ENCODE data around the gene SH3RF3.

The SH3RF3 gene

GRCh38 chr2:109350526-109350925, 221.5 kb downstream of the SH3RF3 start:
- DNase-seq (ENCODE audit: low read depth in 3 of 3), result no peak

DNA sequence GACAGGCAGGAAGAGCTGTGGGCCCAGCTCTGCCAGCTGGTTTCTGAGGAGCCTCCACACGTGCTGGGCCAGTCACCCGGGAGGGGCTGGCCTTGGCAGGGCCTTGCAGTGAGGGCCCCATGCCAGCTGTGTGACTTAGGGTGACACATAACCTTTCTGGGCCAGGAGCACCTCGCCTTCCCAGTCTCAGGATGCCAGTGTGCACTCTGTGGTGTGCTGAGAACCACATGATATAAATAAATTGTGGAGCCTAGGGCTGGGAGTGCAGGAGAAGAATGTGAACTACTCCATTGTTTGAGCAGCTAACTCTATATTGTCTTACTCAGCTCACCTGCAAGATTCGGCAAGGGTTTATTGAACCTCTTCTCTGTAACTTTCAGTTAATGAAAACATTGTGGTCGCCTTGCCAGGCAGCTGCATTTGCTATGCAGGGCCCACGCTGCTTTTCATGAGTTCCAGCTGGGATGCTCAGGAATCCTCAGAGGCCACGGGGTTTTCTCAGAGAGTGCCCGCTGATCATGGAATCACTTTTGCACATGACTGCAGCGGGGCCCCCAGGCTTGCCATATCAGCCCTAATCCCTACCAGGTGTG, 222.3 kb downstream of the SH3RF3 start:
- DNase-seq (ENCODE audit: low read depth in 3 of 3), result no peak

- DNase-seq (ENCODE audit: low read depth in 3 of 3), result no peak
Observed at GRCh38 chr2:109352056-109352897, 223.3 kb downstream of the SH3RF3 start.

- DNase-seq (ENCODE audit: low read depth in 3 of 3), result no peak
Observed at GRCh38 chr2:109352898-109353689, 224.1 kb downstream of the SH3RF3 start.

- DNase-seq (ENCODE audit: low read depth in 3 of 3), result no peak
Observed at GRCh38 chr2:109353806-109354745, 225.1 kb downstream of the SH3RF3 start.

DNA sequence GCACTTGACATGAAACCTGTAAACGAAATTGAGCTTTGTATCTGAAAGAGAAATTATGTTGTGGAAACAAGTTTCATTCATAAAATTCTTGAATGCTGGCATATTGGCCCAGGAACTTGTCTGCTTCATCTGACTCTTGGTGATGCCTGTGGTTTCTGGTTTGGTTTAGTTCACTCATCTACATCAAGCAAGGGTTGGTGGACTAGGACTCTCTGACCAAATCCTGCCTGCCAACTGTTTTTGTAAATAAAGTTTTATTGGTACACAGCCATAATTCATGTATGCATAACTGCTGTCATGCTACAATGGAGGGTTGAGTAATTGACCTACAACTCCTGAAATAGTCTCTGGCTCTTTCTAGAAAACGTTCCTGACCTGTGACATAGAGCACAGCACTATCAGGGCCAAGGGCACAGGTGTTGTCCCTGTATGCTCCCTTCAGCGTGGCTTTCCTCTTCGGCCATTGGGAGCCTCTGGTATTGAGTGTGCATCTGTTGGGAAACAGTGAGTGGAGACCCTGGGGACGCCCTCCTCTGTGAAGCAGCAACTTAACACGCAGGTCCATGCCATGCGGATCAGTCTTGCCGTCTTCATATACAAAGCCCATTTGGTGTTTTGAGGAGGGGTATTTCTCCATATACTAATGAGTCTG, 226.3 kb downstream of the SH3RF3 start:
- DNase-seq (ENCODE audit: low read depth in 3 of 3), result no peak

DNA sequence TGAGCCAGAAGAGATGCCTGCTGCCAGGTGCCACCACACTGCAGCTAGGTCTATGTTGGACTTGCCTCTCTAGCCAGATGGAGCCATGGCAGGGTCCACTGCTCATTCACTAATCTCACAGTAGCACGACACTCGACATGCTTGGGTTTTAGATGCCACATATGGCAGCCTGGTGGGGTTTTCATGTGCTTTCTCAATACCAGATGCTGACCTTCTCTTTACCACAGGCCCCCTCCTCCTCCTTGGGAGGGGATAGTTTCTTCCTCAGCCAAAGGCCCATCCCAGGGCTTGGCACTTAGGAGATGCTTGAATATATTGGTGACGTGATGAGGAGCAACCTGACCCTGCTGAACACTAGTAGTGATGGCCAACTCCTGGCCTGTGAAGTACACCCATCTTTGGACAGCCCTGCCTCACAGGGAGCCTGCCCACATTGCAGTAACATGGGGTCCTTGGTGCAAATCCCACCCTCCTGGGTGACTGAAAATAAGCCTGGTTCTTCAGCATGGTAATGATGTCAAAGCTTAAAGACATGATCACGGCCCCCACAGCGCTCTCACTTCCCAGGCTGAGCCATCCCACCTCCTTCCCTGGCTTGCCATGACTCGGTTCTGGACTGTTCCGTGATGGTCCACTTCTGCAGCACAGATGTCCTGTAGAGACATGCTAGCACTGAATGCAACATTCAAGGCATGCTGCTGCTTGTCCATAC, 227.5 kb downstream of the SH3RF3 start:
- DNase-seq (ENCODE audit: low read depth in 3 of 3), result no peak

DNA sequence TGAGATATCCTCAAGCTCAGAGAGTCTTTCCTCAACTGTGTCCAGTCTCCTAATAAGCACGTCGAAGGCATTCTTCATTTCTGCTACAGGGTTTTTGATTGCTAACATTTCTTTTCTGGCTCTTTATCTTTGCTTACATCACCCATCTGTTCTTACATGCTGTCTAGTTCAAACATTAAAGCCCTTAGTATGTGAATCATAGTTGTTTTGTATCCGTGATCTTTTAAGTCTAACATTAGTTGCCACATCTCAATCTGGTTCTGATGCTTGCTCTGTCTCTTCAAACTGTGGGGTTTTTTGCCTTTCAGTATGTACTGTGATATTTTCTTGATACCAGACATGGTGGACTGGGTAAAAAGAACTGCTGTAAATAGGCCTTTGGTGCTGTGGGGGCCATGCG, 235.2 kb downstream of the SH3RF3 start:
- no peak for DNase-seq (ENCODE audit: low read depth in 3 of 3)

DNA sequence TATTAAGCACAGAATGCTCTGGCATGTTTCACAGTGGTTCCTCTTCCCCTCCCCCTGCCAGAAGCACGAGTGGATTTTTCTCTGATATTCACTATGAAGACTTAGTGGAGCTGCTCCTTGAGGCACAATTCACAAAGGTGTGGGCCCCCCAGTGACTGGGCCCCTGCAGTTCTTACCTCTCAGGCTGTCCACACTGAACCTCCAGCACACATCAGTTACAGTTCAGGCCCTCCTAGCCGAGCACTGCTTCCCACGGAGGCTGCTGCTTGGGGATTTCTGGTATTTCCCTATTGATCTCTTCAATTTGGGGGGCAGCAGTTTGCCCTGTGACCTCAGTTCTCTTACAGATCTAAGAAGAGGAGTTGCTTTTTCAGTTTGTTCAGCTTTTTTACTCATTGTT, 236.1 kb downstream of the SH3RF3 start:
- DNase-seq (ENCODE audit: low read depth in 3 of 3), result no peak

DNA sequence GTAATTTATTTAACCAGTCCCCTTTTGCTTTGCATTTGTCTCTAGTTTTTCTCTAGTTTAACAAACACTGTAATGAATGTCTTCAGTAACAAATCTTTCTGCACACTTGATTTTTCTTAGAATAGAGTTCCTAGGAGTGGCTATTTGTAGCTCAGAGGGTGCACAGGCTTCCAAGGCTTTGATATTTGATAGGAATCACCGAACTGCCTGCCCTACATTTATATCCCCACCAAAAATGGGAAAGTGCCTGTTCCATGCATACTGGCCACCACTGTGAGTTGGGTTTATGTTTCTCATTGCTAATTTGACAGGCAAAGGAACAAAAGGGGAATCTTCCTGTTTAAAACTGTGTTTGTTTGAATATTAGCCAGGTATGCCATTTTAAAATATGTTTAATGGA, 238.7 kb downstream of the SH3RF3 start:
- no peak for DNase-seq (ENCODE audit: low read depth in 3 of 3)

DNA sequence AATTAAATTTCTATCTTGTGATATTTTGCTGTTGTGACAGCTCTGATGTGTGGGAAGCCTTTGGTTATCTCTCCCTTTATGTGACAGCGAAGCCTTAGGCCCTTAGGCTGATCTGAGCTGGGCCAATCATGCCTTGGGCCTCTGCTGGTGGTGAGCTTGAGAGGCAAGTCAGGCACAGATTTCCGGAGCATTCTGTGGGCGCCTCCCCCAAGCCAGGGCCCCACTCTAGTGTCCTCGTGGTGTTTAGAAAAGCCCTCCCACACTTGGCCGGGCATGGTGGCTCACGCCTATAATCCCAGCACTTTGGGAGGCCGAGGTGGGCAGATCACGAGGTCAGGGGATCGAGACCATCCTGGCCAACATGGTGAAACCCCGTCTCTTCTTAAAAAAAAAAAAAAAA, 239.8 kb downstream of the SH3RF3 start:
- DNase-seq (ENCODE audit: low read depth in 3 of 3), result no peak

- DNase-seq (ENCODE audit: low read depth in 3 of 3), result no peak
Observed at GRCh38 chr2:109369671-109370191, 240.7 kb downstream of the SH3RF3 start.

DNA sequence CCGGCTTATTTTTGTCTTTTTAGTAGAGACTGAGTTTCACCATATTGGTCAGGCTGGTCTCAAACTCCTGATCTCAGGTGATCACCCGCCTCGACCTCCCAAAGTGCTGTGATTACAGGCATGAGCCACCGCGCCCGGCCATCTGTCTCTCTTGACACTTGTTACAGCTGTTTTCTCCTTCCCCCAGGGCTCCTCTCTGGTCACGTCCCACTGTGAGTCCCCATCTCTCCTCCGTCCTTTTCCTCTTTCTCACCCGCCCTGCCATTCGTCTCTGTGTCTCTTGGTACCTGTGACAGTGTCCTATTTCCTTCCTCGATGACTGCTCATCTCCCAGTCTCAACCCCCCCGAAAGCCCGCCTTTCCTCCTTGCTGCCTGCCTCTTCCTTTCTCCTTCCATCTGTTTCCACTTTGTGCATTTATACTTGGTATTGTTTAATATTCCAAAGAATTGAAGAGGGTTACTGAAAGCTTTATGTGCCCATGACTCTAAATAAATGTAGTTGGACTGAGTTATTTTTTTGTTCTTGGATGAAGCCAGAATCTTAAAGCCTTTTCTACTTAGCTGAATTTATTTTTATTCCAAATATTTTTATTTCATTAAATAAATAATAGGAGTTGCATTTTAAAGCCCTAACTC, 241.5 kb downstream of the SH3RF3 start:
- no peak for DNase-seq (ENCODE audit: low read depth in 3 of 3)

GRCh38 chr2:109371481-109372170, 242.6 kb downstream of the SH3RF3 start:
- no peak for DNase-seq (ENCODE audit: low read depth in 3 of 3)

DNA sequence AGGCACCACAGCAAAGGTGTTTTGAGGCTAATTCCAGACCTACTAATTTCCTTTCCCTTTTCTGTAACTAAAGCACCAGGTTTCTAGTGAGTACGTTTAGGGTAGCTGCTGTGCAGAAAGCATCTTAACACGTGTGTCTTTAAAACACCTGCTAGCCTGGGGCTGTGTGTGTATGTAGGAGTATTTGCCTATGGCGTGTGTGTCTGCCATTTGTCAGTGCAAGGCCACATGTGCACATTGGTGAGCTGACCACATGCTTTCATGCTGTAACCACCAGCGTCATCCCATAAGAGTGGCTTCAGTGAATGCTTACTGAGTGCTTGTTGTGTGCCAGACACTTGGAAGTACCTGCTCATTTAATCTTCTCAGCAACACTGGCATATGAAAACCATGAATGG, 243.2 kb downstream of the SH3RF3 start:
- no peak for DNase-seq (ENCODE audit: low read depth in 3 of 3)

GRCh38 chr2:109372614-109373013, 243.6 kb downstream of the SH3RF3 start:
- DNase-seq (ENCODE audit: low read depth in 3 of 3), result no peak

DNA sequence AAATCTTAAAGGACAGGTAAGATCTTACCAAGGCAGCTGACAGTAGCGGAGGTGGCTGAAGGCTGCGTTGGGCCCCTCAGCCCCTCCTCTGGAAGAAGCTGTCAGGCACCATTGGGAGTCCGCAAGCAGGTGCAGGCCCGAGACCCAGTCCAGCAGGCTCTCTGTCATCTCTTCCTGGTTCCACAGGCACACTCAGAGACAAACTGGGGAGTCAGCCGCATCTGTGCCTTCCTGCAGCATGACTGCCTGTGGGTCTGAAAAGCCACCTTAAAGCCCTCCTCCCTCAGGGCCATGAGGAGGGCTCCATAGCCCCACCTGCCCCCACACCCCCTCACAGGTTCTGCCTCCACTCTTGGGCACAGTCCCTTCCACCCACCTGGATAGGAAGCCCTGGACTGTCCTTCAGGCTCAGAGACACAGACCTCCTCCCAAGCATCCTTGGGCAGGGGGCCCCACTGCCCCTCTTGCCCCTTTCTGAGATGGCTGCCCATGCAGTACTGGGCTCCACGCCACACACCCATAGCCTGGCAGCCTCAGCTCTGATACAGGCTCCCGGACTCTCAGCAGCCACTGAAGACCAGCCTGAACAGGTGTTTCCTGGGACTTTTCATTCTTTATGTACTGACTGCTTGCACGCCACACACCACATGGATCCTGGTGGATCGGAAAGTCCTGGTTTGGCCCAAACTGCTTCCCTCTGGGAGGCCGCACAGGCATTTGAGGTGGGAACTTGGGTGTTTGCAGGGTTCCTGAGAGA, 245.0 kb downstream of the SH3RF3 start:
- DNase-seq (ENCODE audit: low read depth in 3 of 3), result no peak

DNA sequence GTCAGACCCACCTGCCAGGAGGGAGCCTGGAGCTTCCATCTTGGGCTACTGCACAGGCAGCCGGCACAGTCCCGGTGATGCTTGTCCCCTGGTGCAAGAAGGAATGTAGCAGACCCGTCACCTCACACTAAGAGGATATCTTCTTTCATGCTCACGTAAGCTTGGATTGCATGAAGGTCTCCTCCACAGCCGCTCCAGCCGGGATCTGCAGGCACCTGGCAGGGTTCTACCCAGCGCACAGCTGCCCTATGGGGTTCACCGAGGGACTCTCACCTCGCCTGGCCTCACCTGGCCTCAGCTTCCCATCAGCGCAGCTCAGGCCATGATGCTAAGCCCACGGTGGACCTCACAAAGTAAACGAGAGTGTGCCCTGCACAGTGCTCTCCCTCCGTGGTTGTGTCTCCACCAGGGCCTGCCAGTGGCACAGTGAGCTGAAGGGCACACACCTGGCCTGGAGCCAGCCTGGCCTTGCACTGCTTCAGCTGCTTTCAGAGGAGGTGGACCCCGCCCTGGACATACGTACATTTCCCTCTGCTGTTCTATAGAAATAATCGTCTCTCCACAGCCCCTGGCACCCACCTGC, 245.6 kb downstream of the SH3RF3 start:
- DNase-seq (ENCODE audit: low read depth in 3 of 3), result no peak
